Activated naive CD4-positive, alpha-beta T cell treated with anti-CD3 and anti-CD28 coated beads for 36 hours (primary cell): ENCODE results near the gene ARL8A. TPM values are rescaled to one million over a fixed set of nuclear protein-coding genes. Genes with fewer than 3 reads are reported as not detected.
A peak's percentile ranks its signal among the peaks of the same experiment; 100 is the strongest.
"Not testable (repeated sequence)": the region's sequence is repeated elsewhere in the genome, so short reads cannot be mapped to it uniquely, and the experiment has no call there.

Experiments used
- CTCF ChIA-PET: fragments of 350-600 bp; sonication (Branson Sonifier 250); formaldehyde crosslinking; loops from one replicate; lab custom pipeline; 2021; ENCODE audit warnings: antibody characterized with exemption; lab: Charles Lee
- DNase-seq: peaks from one replicate; pipeline ENCODE4 v3.0.0-alpha.2; 2020
- H3K27ac Mint-ChIP-seq: one replicate; pipeline ENCODE4 v1.8.0; 2021; ENCODE audit warnings: mild to moderate bottlenecking, mixed read lengths
- H3K27me3 Mint-ChIP-seq: one replicate; pipeline ENCODE4 v1.8.0; 2021; ENCODE audit warnings: low read depth, mixed read lengths
- H3K36me3 Mint-ChIP-seq: one replicate; pipeline ENCODE4 v1.8.0; 2021; ENCODE audit warnings: low read depth, mixed read lengths
- H3K4me1 Mint-ChIP-seq: one replicate; pipeline ENCODE4 v1.8.0; 2021; ENCODE audit warnings: low read depth, mixed read lengths
- H3K4me3 Mint-ChIP-seq: one replicate; pipeline ENCODE4 v1.8.0; 2021; ENCODE audit warnings: mild to moderate bottlenecking, moderate library complexity, mixed read lengths
- H3K9me3 Mint-ChIP-seq: one replicate; pipeline ENCODE4 v1.8.0; 2021; ENCODE audit warnings: mixed read lengths
- intact Hi-C: fragments of 100-400 bp; cut with micrococcal nuclease; formaldehyde crosslinking; loops from one replicate; pipeline ENCODE4 v1.15.1; 2023
- total RNA-seq, 2 experiments: library from RNA; stranded (reverse); gene quantifications; one replicate each; pipeline ENCODE4 v1.2.3, GENCODE V29; 2021

ARL8A gene
- total RNA-seq, 2 experiments from 2014 or later, result 28.1 to 30.6 TPM

GRCh38 chr1:202154148-202154765 lies 9.7 kb upstream of the ARL8A start:
- intact Hi-C loops, result no loop called here
- CTCF ChIA-PET, result interaction anchor here (0.6 to 3.3 kb wide), 11 partner anchors 8 to 61 kb away, joined by 3 to 18 read pairs (median 7); partner anchors contain the start of genes ARL8A and LGR6
- H3K27ac Mint-ChIP-seq, result peak overlapping the region; percentile 44
- H3K4me3 Mint-ChIP-seq, result no peak overlapping the region
- H3K9me3 Mint-ChIP-seq, result no peaks in the 10 kb centered on the region
- H3K4me1 Mint-ChIP-seq, result peaks cover 43% of the 10 kb centered on the region
- DNase-seq, result no peak
- peaks cover 63% of the 10 kb centered on the region for H3K36me3 Mint-ChIP-seq
- H3K27me3 Mint-ChIP-seq, result no peaks in the 10 kb centered on the region

GRCh38 chr1:202153284-202153683 lies 8.7 kb upstream of the ARL8A start:
- DNase-seq, result no peak
- Mint-ChIP-seq H3K27ac (no peak overlapping the region), H3K9me3 (no peaks in the 10 kb centered on the region), H3K4me3 (no peak overlapping the region), H3K4me1 (peaks cover 34% of the 10 kb centered on the region), H3K36me3 (peaks cover 60% of the 10 kb centered on the region), H3K27me3 (no peaks in the 10 kb centered on the region)
- intact Hi-C loops, result no loop called here
- CTCF ChIA-PET, result no interaction called here

GRCh38 chr1:202152399-202152798 lies 7.9 kb upstream of the ARL8A start:
- intact Hi-C loops, result no loop called here
- CTCF ChIA-PET, result no interaction called here
- DNase-seq, result no peak
- Mint-ChIP-seq H3K36me3 (peaks cover 61% of the 10 kb centered on the region), H3K9me3 (no peaks in the 10 kb centered on the region), H3K4me3 (no peak overlapping the region), H3K27ac (no peak overlapping the region), H3K4me1 (peaks cover 26% of the 10 kb centered on the region), H3K27me3 (no peaks in the 10 kb centered on the region)

- Mint-ChIP-seq H3K27ac (peak overlapping the region; percentile 2), H3K4me3 (no peak overlapping the region), H3K4me1 (peaks cover 18% of the 10 kb centered on the region), H3K36me3 (peaks cover 54% of the 10 kb centered on the region), H3K9me3 (no peaks in the 10 kb centered on the region), H3K27me3 (no peaks in the 10 kb centered on the region)
- CTCF ChIA-PET, result interaction anchor here (1.6 kb wide), 1 partner anchor 15 kb away, joined by 4 read pairs; no protein-coding TSS in a partner anchor
- no peak for DNase-seq
- intact Hi-C loops, result no loop called here
These were observed 6.5 kb upstream of the ARL8A start for GRCh38 chr1:202151045-202151444.

- no peak for DNase-seq
- Mint-ChIP-seq H3K9me3 (no peaks in the 10 kb centered on the region), H3K4me1 (peaks cover 16% of the 10 kb centered on the region), H3K27ac (no peak overlapping the region), H3K27me3 (no peaks in the 10 kb centered on the region), H3K36me3 (peaks cover 52% of the 10 kb centered on the region), H3K4me3 (no peak overlapping the region)
- CTCF ChIA-PET, result interaction anchor here (1.6 kb wide), 1 partner anchor 15 kb away, joined by 4 read pairs; no protein-coding TSS in a partner anchor
- intact Hi-C loops, result no loop called here
These were observed 6.1 kb upstream of the ARL8A start for GRCh38 chr1:202150602-202151001.

- CTCF ChIA-PET, result interaction anchor here (1.6 kb wide), 1 partner anchor 15 kb away, joined by 4 read pairs; no protein-coding TSS in a partner anchor
- H3K27me3 Mint-ChIP-seq, result no peaks in the 10 kb centered on the region
- DNase-seq, result no peak
- H3K4me1 Mint-ChIP-seq, result peaks cover 16% of the 10 kb centered on the region
- no peaks in the 10 kb centered on the region for H3K9me3 Mint-ChIP-seq
- peaks cover 49% of the 10 kb centered on the region for H3K36me3 Mint-ChIP-seq
- H3K27ac Mint-ChIP-seq, result no peak overlapping the region
- H3K4me3 Mint-ChIP-seq, result no peak overlapping the region
- intact Hi-C loops, result no loop called here
These were observed 5.7 kb upstream of the ARL8A start for GRCh38 chr1:202150187-202150586.

GRCh38 chr1:202149566-202149965 lies 5.0 kb upstream of the ARL8A start:
- H3K9me3 Mint-ChIP-seq, result no peaks in the 10 kb centered on the region
- peaks cover 43% of the 10 kb centered on the region for H3K36me3 Mint-ChIP-seq
- H3K27me3 Mint-ChIP-seq, result no peaks in the 10 kb centered on the region
- CTCF ChIA-PET, result interaction anchor here (1.6 kb wide), 1 partner anchor 14 kb away, joined by 4 read pairs; no protein-coding TSS in a partner anchor
- DNase-seq, result no peak
- H3K4me1 Mint-ChIP-seq, result peaks cover 12% of the 10 kb centered on the region
- intact Hi-C loops, result no loop called here
- H3K4me3 Mint-ChIP-seq, result no peak overlapping the region
- no peak overlapping the region for H3K27ac Mint-ChIP-seq

GRCh38 chr1:202148391-202148790 lies 3.9 kb upstream of the ARL8A start:
- no peak for DNase-seq
- H3K4me1 Mint-ChIP-seq, result peaks cover 12% of the 10 kb centered on the region
- CTCF ChIA-PET, result interaction anchor here (1.2 to 3.2 kb wide), 3 partner anchors 12 to 180 kb away, joined by 3 to 13 read pairs (median 10); partner anchors contain the start of gene PTPN7
- H3K4me3 Mint-ChIP-seq, result no peak overlapping the region
- H3K36me3 Mint-ChIP-seq, result peaks cover 40% of the 10 kb centered on the region
- no peaks in the 10 kb centered on the region for H3K9me3 Mint-ChIP-seq
- intact Hi-C loops, result no loop called here
- no peak overlapping the region for H3K27ac Mint-ChIP-seq
- H3K27me3 Mint-ChIP-seq, result no peaks in the 10 kb centered on the region

- Mint-ChIP-seq H3K4me3 (no peak overlapping the region), H3K36me3 (peaks cover 31% of the 10 kb centered on the region), H3K27me3 (no peaks in the 10 kb centered on the region), H3K27ac (no peak overlapping the region), H3K9me3 (no peaks in the 10 kb centered on the region), H3K4me1 (peaks cover 21% of the 10 kb centered on the region)
- intact Hi-C loops, result no loop called here
- DNase-seq, result no peak
- CTCF ChIA-PET, result interaction anchor here (1.4 to 3.2 kb wide), 4 partner anchors 8 to 147 kb away, joined by 4 to 13 read pairs (median 10); partner anchors contain the start of gene PTPN7
These were observed 2.5 kb upstream of the ARL8A start for GRCh38 chr1:202146993-202147392.

- Mint-ChIP-seq H3K27me3 (no peaks in the 10 kb centered on the region), H3K9me3 (no peaks in the 10 kb centered on the region), H3K4me3 (no peak overlapping the region), H3K4me1 (peaks cover 23% of the 10 kb centered on the region), H3K36me3 (peaks cover 30% of the 10 kb centered on the region), H3K27ac (no peak overlapping the region)
- CTCF ChIA-PET, result interaction anchor here (0.7 to 3.2 kb wide), 5 partner anchors 9 to 146 kb away, joined by 3 to 13 read pairs (median 9); partner anchors contain the start of gene PTPN7
- intact Hi-C loops, result no loop called here
- no peak for DNase-seq
These were observed 1.7 kb upstream of the ARL8A start for GRCh38 chr1:202146279-202146678.

GRCh38 chr1:202145744-202146140 lies 1.2 kb upstream of the ARL8A start:
- peak overlapping the region; percentile 71 for H3K4me3 Mint-ChIP-seq
- CTCF ChIA-PET, result interaction anchor here (0.7 to 3.2 kb wide), 4 partner anchors 10 to 146 kb away, joined by 3 to 13 read pairs (median 6); partner anchors contain the start of gene PTPN7
- peaks cover 23% of the 10 kb centered on the region for H3K4me1 Mint-ChIP-seq
- H3K27me3 Mint-ChIP-seq, H3K9me3 Mint-ChIP-seq, DNase-seq: not testable (repeated sequence)
- H3K36me3 Mint-ChIP-seq, result peaks cover 24% of the 10 kb centered on the region
- H3K27ac Mint-ChIP-seq, result peak overlapping the region; percentile 76
- intact Hi-C loops, result loop anchor here (1.0 kb wide), 1 partner anchor 10 kb away; no protein-coding TSS in a partner anchor

- CTCF ChIA-PET, result interaction anchor here (1.4 to 3.2 kb wide), 4 partner anchors 10 to 145 kb away, joined by 4 to 15 read pairs (median 11); partner anchors contain the start of gene PTPN7
- Mint-ChIP-seq H3K27me3 (no peaks in the 10 kb centered on the region), H3K36me3 (peaks cover 21% of the 10 kb centered on the region), H3K27ac (peak overlapping the region; percentile 76), H3K9me3 (no peaks in the 10 kb centered on the region), H3K4me1 (peaks cover 23% of the 10 kb centered on the region), H3K4me3 (peak overlapping the region; percentile 71)
- intact Hi-C loops, result loop anchor here (1.0 kb wide), 1 partner anchor 10 kb away; no protein-coding TSS in a partner anchor
- DNase-seq, result peak; percentile 42
These were observed 669 bp upstream of the ARL8A start for GRCh38 chr1:202145068-202145743.
